Mucosa of descending colon (tissue), 3 donors: Measurements from ENCODE around the gene ZNF784. TPM values are rescaled to one million over a fixed set of nuclear protein-coding genes. Genes with fewer than 3 reads are reported as not detected.

ENCODE experiments used
- ATAC-seq: fragments of 200-7000 bp; cut with Tn5 transposase; one replicate; pipeline ENCODE4 v1.9.1; 2020; ENCODE audit warnings: mild to moderate bottlenecking, moderate library complexity
- DNase-seq, 3 donors: peaks; one replicate each; pipeline ENCODE4 v3.0.0-alpha.2; 2020
- H3K36me3 ChIP-seq: fragments of 200-600 bp; one replicate; pipeline ENCODE4 v1.8.0; 2021; ENCODE audit warnings: low read depth, mild to moderate bottlenecking
- H3K4me1 ChIP-seq: fragments of 200-600 bp; one replicate; pipeline ENCODE4 v1.8.0; 2021; ENCODE audit warnings: low read depth, mild to moderate bottlenecking
- H3K4me3 ChIP-seq: fragments of 200-600 bp; one replicate; pipeline ENCODE4 v1.8.0; 2021; ENCODE audit warnings: mild to moderate bottlenecking
- H3K9me3 ChIP-seq: fragments of 200-600 bp; one replicate; pipeline ENCODE4 v1.8.0; 2021; ENCODE audit warnings: mild to moderate bottlenecking
- CTCF ChIP-seq: fragments of 200-600 bp; IDR thresholded peaks from one replicate; pipeline ENCODE4 v1.8.0; 2022; ENCODE audit warnings: antibody characterized with exemption, mild to moderate bottlenecking
- intact Hi-C, 2 donors: fragments of 100-400 bp; cut with DNase I in 1 of 2; cut with micrococcal nuclease in 1 of 2; formaldehyde crosslinking; loops; one replicate each; pipeline versions ENCODE4 v1.11.0 to v1.11.1; 2022; cut with DNase I, micrococcal nuclease
- total RNA-seq, 3 donors: library from RNA; stranded (reverse); fragmentation: NEBNext Ultra II Directional in 2 of 3; extraction: Animal tissue kit (Norgen Biotek cat#: 25700) in 2 of 3; gene quantifications; one replicate each; pipeline versions ENCODE4 v1.2.1 to v1.2.4, GENCODE V29; 2021 to 2023
- donor health status: DM: no; HTN: no; CAD: no; lungs with moderate emphysema.
- donor health status: DM: no; HTN: no; CAD: no.
- donor health status: DM: no; HTN: yes; CAD: no.

The ZNF784 gene
- total RNA-seq, 3 donors from 2014 or later, result 8.7 to 13.8 (median 10.1) TPM

GRCh38 chr19:55640577-55641425, 16.4 kb upstream of the ZNF784 start, which contains the start of gene ZNF580:
ZNF580 (plus strand) TSS chr19:55641002; CDS start chr19:55642509, 1,507 bp downstream.
- Histone ChIP-seq H3K9me3 (no peaks in the 10 kb centered on the region), H3K4me1 (peaks cover 38% of the 10 kb centered on the region), H3K4me3 (peak within 1 kb of the TSS; percentile 46), H3K36me3 (no peaks in the 10 kb centered on the region)
- ATAC-seq (peak; percentile 67), DNase-seq (peak; percentile 59 to 82 (median 79))
- no peak for TF ChIP-seq CTCF
- intact Hi-C loops, result no loop called here

DNA sequence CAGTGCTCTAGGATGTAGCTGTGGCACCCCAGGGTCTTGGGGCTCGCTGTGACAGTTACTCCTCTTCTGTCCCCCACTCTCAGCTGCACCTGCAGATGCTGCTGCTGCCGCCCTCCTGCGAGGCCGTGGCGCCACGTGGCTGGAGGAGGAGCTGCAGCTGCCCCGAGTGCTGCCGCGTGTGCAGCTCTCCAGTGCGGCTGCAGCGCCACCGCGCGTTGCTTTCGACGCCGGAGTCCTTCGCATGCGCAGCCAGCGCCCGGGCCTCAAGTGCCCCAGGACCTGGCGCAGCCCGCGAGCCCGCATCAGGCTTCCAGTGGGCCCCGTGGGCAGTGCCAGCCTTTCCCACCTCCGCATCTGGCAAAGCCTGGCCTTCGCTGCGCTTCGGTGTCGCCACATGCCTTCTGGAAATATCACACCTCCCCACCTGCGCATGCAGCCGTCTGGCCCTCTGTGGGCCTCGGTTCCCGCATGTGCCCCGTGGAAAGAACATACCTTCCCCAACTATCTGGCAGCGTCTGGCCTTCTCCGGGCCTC, 15.7 kb upstream of the ZNF784 start:
- DNase-seq (peak; percentile 65 to 86 (median 73)), ATAC-seq (peak; percentile 6)
- Histone ChIP-seq H3K4me3 (no peak overlapping the region), H3K36me3 (no peaks in the 10 kb centered on the region), H3K4me1 (peaks cover 43% of the 10 kb centered on the region), H3K9me3 (no peaks in the 10 kb centered on the region)
- intact Hi-C loops, result no loop called here
- TF ChIP-seq CTCF, result no peak

- ATAC-seq, result no peak
- H3K4me3 ChIP-seq, result no peak overlapping the region
- intact Hi-C loops, result no loop called here
- peak in 2 of 3 donors; percentile 32 to 49 for DNase-seq
- TF ChIP-seq CTCF, result no peak
- H3K9me3 ChIP-seq, result no peaks in the 10 kb centered on the region
- no peaks in the 10 kb centered on the region for H3K36me3 ChIP-seq
- H3K4me1 ChIP-seq, result peaks cover 34% of the 10 kb centered on the region
These were observed 14.5 kb upstream of the ZNF784 start for GRCh38 chr19:55638864-55639359.

DNA sequence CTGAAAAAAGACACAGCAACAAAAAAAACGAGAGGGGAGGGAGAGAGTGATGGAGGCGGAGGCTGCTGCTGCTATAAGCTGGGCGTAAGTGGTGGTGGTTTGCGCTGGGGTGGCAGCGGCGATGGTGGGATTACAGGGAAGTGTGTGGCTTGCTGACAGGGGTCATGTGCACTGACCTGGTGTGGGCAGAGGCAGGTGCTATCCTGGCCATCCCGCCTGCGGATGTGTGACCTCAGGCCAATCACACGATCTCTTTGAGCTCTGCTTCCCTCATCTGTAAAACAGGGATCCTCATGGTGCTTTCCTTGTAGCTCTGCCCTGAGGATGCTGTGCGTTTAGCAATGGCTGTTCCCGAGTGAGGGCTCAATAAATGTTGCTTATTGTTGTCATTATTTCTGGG, 13.2 kb upstream of the ZNF784 start:
- no peak overlapping the region for H3K4me3 ChIP-seq
- no peaks in the 10 kb centered on the region for H3K9me3 ChIP-seq
- DNase-seq (peak in 1 of 3 donors; percentile 46), ATAC-seq (no peak)
- no peak for TF ChIP-seq CTCF
- peaks cover 30% of the 10 kb centered on the region for H3K4me1 ChIP-seq
- no peaks in the 10 kb centered on the region for H3K36me3 ChIP-seq
- intact Hi-C loops, result no loop called here

DNA sequence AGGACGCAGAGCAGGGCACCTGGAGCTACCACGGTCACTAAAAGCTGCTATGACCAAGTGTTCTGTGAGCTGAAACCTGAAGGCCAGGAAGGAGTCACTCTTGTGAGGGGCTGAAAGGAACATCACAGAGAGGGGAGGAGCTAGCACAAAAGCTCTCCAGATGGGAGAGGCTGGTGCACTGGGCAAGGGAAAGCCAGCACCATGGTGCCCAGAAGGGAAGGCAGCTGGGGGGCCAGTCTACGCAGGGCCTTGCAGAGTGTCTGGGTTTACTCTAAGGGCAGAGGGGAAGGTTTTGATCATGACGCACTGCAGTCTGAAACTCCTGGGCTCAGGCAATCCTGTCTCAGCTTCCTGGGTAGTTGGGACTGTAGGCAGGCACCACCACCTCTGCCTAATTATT, 12.4 kb upstream of the ZNF784 start:
- Histone ChIP-seq H3K36me3 (no peaks in the 10 kb centered on the region), H3K4me1 (peaks cover 25% of the 10 kb centered on the region), H3K4me3 (no peak overlapping the region), H3K9me3 (no peaks in the 10 kb centered on the region)
- ATAC-seq, result no peak
- TF ChIP-seq CTCF, result no peak
- intact Hi-C loops, result no loop called here
- peak in 1 of 3 donors; percentile 17 for DNase-seq
